Measurements from ENCODE around the gene PES1. TPM values are rescaled to one million over a fixed set of nuclear protein-coding genes. Genes with fewer than 3 reads are reported as not detected.

The PES1 gene
- total RNA-seq, 1 experiment from 2014 or later, result 167 TPM

- ChIA-PET RAD21 (ENCODE audit: low non-redundant PET in 1 of 2, low total read pairs in 2 of 2, uncharacterized antibody in 2 of 2, unreplicated experiment in 2 of 2) (interaction anchor here (1.6 to 2.1 kb wide), 3 partner anchors 117 to 119 kb away, joined by 4 to 27 read pairs (median 16); no protein-coding TSS in a partner anchor), POLR2A (interaction anchor here (1.1 to 2.2 kb wide), 5 partner anchors 13 to 119 kb away, joined by 3 to 15 read pairs (median 3); no protein-coding TSS in a partner anchor), CTCF (interaction anchor here (0.7 to 3.8 kb wide), 16 partner anchors 8 to 284 kb away, joined by 3 to 95 read pairs (median 5); partner anchors contain the start of gene TCN2)
- H2AFZ ChIP-seq (ENCODE audit: low read depth, low read length, poor library complexity, severe bottlenecking), result no peak within 1 kb of the TSS
- ATAC-seq, result peak; percentile 88
- no TSS peak for BruUV-seq (replicated peaks)
- intact Hi-C loops (cut with micrococcal nuclease), result loop anchor here (10.0 kb wide), 1 partner anchor 289 kb away; no protein-coding TSS in a partner anchor
- peak within 1 kb of the TSS; percentile 51 to 63 for H3K4me3 ChIP-seq (replicated peaks in 1 of 2; ENCODE audit: low read depth in 1 of 2, low read length in 2 of 2)
- peak within 1 kb of the TSS; percentile 78 for H3K9ac ChIP-seq (ENCODE audit: low read length)
- peak within 1 kb of the TSS; percentile 87 for H3K27ac ChIP-seq (ENCODE audit: low read depth, low read length)
- H3K4me1 ChIP-seq (ENCODE audit: control insufficient read depth in 1 of 2, insufficient read depth in 2 of 2, low read length in 2 of 2), result peaks cover 17 to 29% of the 10 kb centered on the region in 2 experiments
- no peaks in the 10 kb centered on the region for H3K9me3 ChIP-seq (ENCODE audit: control insufficient read depth in 1 of 2, insufficient read depth in 1 of 2, low read depth in 1 of 2, low read length in 2 of 2)
- H3K27me3 ChIP-seq (ENCODE audit: insufficient read depth, low read length), result no peaks in the 10 kb centered on the region
- H4K20me1 ChIP-seq (ENCODE audit: insufficient read depth), result no peaks in the 10 kb centered on the region
- no peaks in the 10 kb centered on the region for H3K36me3 ChIP-seq (ENCODE audit: control insufficient read depth in 1 of 2, insufficient read depth in 2 of 2, low read length in 2 of 2)
- H3K4me2 ChIP-seq (ENCODE audit: low read length), result peak within 1 kb of the TSS; percentile 79
- H3K9me2 ChIP-seq (ENCODE audit: insufficient read depth), result no peaks in the 10 kb centered on the region
- DNase-seq (ENCODE audit: low read depth, low spot score), result peak; percentile 60
- peaks cover 18% of the 10 kb centered on the region; the same call in 1 of the 2 replicates for H3K79me2 ChIP-seq (ENCODE audit: insufficient read depth, low read length)
- TF ChIP-seq EZH2 (IDR thresholded peaks at IDR 0.05) (no peak), EGR1 (IDR thresholded peaks at IDR 0.05; ENCODE audit: low read depth) (peak; percentile 74), POLR2AphosphoS5 (IDR thresholded peaks at IDR 0.05; ENCODE audit: low read depth, low read length) (peak; percentile 82), CBX3 (IDR thresholded peaks at IDR 0.05; ENCODE audit: low read depth) (no peak), ZFX (IDR thresholded peaks at IDR 0.05) (0 out of 2 replicates have a peak, but pooled peaks have one; percentile 36), RAD21 (IDR thresholded peaks at IDR 0.05; ENCODE audit: low read depth) (no peak), CEBPB (IDR thresholded peaks at IDR 0.05; ENCODE audit: low read depth) (no peak), SRF (IDR thresholded peaks at IDR 0.05; ENCODE audit: low read depth) (no peak)
- TF ChIP-seq, protein P1, sequence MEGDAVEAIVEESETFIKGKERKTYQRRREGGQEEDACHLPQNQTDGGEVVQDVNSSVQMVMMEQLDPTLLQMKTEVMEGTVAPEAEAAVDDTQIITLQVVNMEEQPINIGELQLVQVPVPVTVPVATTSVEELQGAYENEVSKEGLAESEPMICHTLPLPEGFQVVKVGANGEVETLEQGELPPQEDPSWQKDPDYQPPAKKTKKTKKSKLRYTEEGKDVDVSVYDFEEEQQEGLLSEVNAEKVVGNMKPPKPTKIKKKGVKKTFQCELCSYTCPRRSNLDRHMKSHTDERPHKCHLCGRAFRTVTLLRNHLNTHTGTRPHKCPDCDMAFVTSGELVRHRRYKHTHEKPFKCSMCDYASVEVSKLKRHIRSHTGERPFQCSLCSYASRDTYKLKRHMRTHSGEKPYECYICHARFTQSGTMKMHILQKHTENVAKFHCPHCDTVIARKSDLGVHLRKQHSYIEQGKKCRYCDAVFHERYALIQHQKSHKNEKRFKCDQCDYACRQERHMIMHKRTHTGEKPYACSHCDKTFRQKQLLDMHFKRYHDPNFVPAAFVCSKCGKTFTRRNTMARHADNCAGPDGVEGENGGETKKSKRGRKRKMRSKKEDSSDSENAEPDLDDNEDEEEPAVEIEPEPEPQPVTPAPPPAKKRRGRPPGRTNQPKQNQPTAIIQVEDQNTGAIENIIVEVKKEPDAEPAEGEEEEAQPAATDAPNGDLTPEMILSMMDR (IDR thresholded peaks at IDR 0.05 in 2 of 3, conservative IDR thresholded peaks at IDR 0.05 in 1 of 3; ENCODE audit: borderline replicate concordance in 1 of 3, insufficient read depth in 1 of 3, low read depth in 2 of 3, low read length in 2 of 3), result peak in 1 of 3 experiments; percentile 21; a peak in 1 of 6 replicates
Observed at GRCh38 chr22:30635273-30636225, 43.8 kb upstream of the PES1 start, which contains the start of gene SLC35E4. Gene SLC35E4, plus strand, starts transcription at chr22:30635781. Its CDS starts 670 bp downstream, at chr22:30636451.

Data from HCT116 (cell line).